Activated T-cell treated with anti-CD3 and anti-CD28 coated beads, Interleukin-2, amount 50 U/mL, for 72 hours (primary cell): Measurements from ENCODE around the gene RUSF1. TPM values are rescaled to one million over a fixed set of nuclear protein-coding genes. Genes with fewer than 3 reads are reported as not detected.

Source experiments
- ATAC-seq, 2 donors: fragments of 150-1000 bp; cut with Tn5 transposase; replicated peaks in 1 of 2; 2 replicates each; pipeline ENCODE4 v1.10.0; 2021; ENCODE audit warnings: moderate library complexity in 2 of 2, mild to moderate bottlenecking in 1 of 2
- DNase-seq, 2 donors: peaks; one replicate each; pipeline ENCODE4 v3.0.0; 2021 to 2022; ENCODE audit warnings: mixed read lengths in 1 of 2
- H3K27ac Mint-ChIP-seq: one replicate; pipeline ENCODE4 v1.8.0; 2022; ENCODE audit warnings: mild to moderate bottlenecking, moderate library complexity, mixed read lengths
- H3K27me3 Mint-ChIP-seq: one replicate; pipeline ENCODE4 v1.8.0; 2022; ENCODE audit warnings: low read depth, mixed read lengths
- H3K36me3 Mint-ChIP-seq, 2 donors: one replicate each; pipeline ENCODE4 v1.8.0; 2022; ENCODE audit warnings: mixed read lengths in 2 of 2, mild to moderate bottlenecking in 1 of 2; ENCODE audit not compliant: insufficient read depth in 2 of 2
- H3K4me1 Mint-ChIP-seq: one replicate; pipeline ENCODE4 v1.8.0; 2022; ENCODE audit warnings: low read depth, mixed read lengths
- H3K4me3 Mint-ChIP-seq, 2 donors: one replicate each; pipeline ENCODE4 v1.8.0; 2022; ENCODE audit warnings: mild to moderate bottlenecking in 2 of 2, mixed read lengths in 2 of 2, moderate library complexity in 2 of 2
- H3K9me3 Mint-ChIP-seq, 2 donors: one replicate each; pipeline ENCODE4 v1.8.0; 2022; ENCODE audit warnings: mixed read lengths in 2 of 2
- total RNA-seq, 2 donors: library from RNA; stranded (reverse); gene quantifications; one replicate each; pipeline ENCODE4 v1.2.3, GENCODE V29; 2022

The RUSF1 gene
- total RNA-seq, 2 donors from 2014 or later = 46.8 to 57.4 TPM

DNA sequence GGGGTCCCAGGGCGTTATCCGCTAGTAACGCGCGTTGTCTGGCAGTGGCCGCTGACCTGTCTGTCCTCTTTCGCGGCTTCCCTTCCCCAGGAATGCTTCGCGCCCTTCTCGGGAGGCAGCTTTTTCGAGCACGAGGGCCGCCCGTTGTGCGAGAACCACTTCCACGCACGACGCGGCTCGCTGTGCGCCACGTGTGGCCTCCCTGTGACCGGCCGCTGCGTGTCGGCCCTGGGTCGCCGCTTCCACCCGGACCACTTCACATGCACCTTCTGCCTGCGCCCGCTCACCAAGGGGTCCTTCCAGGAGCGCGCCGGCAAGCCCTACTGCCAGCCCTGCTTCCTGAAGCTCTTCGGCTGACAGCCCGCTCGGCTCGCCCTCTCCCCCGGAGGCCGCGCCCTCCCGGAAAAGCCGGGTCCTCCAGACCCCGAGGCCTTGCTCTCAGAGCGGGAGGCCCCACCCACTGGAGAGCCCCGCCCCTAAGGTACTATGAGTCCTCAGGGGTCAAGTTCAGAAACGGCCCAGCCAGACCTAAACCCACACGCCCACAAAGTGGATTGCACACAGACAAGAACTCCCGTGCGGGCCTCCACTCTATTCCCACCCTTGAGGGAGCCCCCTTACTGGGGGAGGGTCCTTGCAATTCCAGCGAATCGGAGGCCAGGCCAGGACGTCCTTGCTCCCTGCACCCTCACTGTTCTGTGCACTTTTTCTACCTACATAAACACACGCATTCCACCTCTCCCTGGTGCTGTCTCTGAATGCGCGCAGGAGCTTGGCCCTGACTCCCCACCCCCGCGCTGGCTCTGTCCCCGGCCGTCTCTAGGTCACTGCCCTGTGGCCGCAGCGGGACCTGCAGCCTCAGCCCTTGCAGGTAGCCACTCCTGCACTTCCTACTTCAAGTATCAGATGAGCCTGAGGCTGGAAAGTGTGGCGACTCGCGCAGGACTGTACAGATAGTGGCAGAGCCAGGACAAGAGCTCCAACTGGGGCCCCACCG is 30.7 kb downstream of the RUSF1 start:
- ATAC-seq (peak; percentile 37 to 54), DNase-seq (peak; percentile 55 to 59)
- Mint-ChIP-seq H3K27me3 (peaks cover 33% of the 10 kb centered on the region), H3K36me3 (peaks cover 0 to 1% of the 10 kb centered on the region in 2 donors), H3K4me1 (peaks cover 26% of the 10 kb centered on the region), H3K4me3 (peak overlapping the region; percentile 88 to 92), H3K9me3 (no peaks in the 10 kb centered on the region), H3K27ac (no peak overlapping the region)

DNA sequence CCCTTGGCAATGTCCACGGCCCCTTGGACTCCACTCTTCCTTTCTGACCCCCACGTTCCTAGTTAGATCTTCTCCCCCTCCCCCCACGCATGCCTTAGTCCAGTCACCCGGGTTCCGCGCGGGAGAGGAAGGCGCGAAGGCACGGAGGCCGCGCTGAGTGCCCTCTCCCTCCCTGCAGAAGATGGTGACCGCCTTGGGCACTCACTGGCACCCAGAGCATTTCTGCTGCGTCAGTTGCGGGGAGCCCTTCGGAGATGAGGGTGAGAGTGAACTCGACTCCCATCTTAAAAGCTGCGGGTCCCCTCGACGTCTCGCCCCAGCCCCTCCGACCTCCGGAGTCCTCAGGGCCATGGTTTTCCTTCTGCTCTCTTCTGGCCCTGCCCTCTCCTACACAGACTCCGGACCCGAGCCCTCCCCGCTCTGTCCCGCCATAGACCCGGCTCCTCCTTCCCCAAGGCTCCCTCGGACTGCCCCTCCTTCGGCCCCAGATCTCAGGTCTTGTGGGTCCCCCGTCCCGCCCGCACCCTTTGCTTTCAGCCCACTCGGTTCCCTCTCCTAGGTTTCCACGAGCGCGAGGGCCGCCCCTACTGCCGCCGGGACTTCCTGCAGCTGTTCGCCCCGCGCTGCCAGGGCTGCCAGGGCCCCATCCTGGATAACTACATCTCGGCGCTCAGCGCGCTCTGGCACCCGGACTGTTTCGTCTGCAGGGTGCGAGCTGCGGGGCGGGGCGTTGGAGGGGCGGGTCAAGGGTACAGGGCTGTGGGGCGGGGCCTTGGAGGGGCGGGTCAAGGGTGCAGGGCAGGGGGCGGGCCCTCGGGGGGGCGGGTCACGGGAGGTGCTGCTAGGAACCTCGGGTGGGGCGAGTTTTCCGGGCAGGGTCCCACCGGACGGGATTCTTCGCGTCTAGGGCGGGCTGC is 31.6 kb downstream of the RUSF1 start:
- ATAC-seq = peak; percentile 92
- Mint-ChIP-seq H3K9me3 (no peaks in the 10 kb centered on the region), H3K4me3 (peak overlapping the region; percentile 88 to 92), H3K27me3 (peaks cover 40% of the 10 kb centered on the region), H3K4me1 (peaks cover 30% of the 10 kb centered on the region), H3K36me3 (peaks cover 0 to 3% of the 10 kb centered on the region in 2 donors), H3K27ac (no peak overlapping the region)
- DNase-seq = peak; percentile 87 to 88

DNA sequence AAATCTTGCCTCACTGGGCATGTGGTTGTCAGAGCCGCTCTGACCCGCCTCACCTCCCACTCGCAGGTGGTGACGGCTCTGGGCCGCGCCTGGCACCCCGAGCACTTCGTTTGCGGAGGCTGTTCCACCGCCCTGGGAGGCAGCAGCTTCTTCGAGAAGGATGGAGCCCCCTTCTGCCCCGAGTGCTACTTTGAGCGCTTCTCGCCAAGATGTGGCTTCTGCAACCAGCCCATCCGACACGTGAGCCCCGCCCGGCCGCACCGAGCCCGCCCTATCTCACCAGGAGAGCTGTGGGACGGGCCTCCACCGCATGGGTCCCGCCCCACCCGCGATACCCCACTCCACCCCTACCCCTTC is 32.3 kb downstream of the RUSF1 start:
- ATAC-seq (no peak), DNase-seq (peak in 1 of 2 donors; percentile 30)
- no peak overlapping the region for H3K27ac Mint-ChIP-seq
- H3K9me3 Mint-ChIP-seq = no peaks in the 10 kb centered on the region
- H3K27me3 Mint-ChIP-seq = peaks cover 47% of the 10 kb centered on the region
- peaks cover 30% of the 10 kb centered on the region for H3K4me1 Mint-ChIP-seq
- H3K4me3 Mint-ChIP-seq = peak overlapping the region; percentile 88 to 92
- H3K36me3 Mint-ChIP-seq = peaks cover 0 to 3% of the 10 kb centered on the region in 2 donors

- H3K27me3 Mint-ChIP-seq = peaks cover 49% of the 10 kb centered on the region
Observed at GRCh38 chr16:31474773-31475738, 33.1 kb downstream of the RUSF1 start.

GRCh38 chr16:31474173-31474714 is 33.9 kb downstream of the RUSF1 start:
- Mint-ChIP-seq H3K36me3 (peaks cover 0 to 3% of the 10 kb centered on the region in 2 donors), H3K27me3 (peaks cover 49% of the 10 kb centered on the region), H3K9me3 (no peaks in the 10 kb centered on the region), H3K4me3 (no peak overlapping the region), H3K4me1 (peaks cover 30% of the 10 kb centered on the region), H3K27ac (no peak overlapping the region)
- no peak for DNase-seq
- ATAC-seq = no peak

More at GRCh38 chr16:31474773-31475738, 33.1 kb downstream of the RUSF1 start:
- Mint-ChIP-seq H3K9me3 (no peaks in the 10 kb centered on the region), H3K4me3 (peak overlapping the region; percentile 20 to 92), H3K4me1 (peaks cover 30% of the 10 kb centered on the region), H3K27ac (no peak overlapping the region), H3K36me3 (peaks cover 0 to 3% of the 10 kb centered on the region in 2 donors)
- DNase-seq = no peak
- no peak for ATAC-seq

DNA sequence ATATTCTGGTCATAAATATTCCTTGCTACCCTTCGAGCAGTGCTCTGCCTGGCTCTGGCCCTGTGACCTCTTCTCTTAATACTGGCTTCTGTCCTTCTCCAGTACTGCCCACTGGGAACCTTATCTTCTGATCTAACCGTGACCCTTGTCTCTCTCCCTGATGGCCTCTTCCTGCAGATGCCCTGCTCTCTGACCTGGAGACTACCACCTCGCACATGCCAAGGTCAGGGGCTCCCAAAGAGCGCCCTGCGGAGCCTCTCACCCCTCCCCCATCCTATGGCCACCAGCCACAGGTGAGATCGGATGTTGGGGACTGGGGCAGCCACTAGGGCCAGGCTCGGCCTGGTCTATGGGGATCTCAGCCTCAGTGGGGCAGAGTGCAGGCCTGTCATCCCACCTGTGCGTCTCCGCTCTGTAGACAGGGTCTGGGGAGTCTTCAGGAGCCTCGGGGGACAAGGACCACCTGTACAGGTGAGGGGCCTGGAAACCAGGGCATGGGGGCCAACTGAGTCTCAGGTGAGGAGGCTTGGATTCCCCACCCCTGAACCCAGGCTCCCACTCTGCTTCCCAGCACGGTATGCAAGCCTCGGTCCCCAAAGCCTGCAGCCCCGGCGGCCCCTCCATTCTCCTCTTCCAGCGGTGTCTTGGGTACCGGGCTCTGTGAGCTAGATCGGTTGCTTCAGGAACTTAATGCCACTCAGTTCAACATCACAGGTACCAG is 34.8 kb downstream of the RUSF1 start:
- ATAC-seq (no peak), DNase-seq (no peak)
- Mint-ChIP-seq H3K4me1 (peaks cover 29% of the 10 kb centered on the region), H3K9me3 (no peaks in the 10 kb centered on the region), H3K4me3 (peak overlapping the region; percentile 8 to 32), H3K36me3 (peaks cover 0 to 3% of the 10 kb centered on the region in 2 donors), H3K27ac (no peak overlapping the region), H3K27me3 (peaks cover 49% of the 10 kb centered on the region)

GRCh38 chr16:31472709-31473203 is 35.4 kb downstream of the RUSF1 start:
- Mint-ChIP-seq H3K36me3 (peaks cover 0 to 3% of the 10 kb centered on the region in 2 donors), H3K27ac (no peak overlapping the region)
- peak; percentile 18 to 23 for ATAC-seq

DNA sequence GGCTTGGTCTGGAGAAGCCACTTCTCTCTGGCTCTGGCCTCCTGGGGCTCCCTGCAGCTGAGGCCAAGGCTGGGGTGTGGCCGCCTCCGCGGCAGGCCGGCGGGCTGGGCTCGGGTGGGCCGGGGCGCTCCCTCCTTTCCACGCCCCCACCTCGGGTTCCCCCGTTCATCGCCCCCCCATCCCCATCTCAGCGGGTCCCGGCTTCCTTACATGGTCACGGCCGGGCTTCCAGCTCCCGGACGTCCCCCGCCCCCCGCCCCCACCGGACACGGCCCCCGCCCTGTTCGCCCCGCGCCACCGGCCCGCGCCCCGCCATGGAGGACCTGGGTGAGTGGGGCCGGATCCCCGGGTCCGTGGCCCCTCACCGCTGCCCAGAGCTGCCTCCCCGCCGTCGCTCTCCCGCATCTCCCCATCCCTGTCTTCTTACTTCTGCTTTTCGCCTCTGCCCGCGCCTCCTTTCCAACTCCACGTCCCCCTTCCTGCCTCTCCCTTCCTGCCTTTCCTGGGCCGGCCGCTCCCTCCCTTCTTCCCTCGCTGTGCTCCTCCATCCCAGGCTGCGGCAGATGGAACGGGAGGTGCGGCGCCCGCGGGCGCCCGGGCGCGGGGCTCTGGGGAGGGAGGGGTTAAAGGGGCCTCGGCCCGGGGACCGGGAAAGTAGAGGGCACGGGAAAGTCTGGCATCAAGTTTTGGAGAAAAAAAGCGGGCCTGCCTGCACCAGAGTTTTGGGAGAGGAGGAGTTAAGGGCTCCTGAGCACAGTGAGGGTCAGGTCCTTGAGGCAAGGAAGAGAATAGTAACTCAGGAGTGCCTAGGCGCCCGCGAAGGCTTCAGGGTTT is 36.1 kb downstream of the RUSF1 start, which contains the start of gene TGFB1I1:
TGFB1I1 (plus strand) TSS at position 278 of the 834 bp plus-strand sequence; CDS start at position 315, 37 bp downstream.
- Mint-ChIP-seq H3K4me3 (peak within 1 kb of the TSS; percentile 78 to 85), H3K27ac (peak within 1 kb of the TSS; percentile 57), H3K27me3 (peaks cover 49% of the 10 kb centered on the region), H3K36me3 (peaks cover 0 to 3% of the 10 kb centered on the region in 2 donors), H3K4me1 (peaks cover 24% of the 10 kb centered on the region), H3K9me3 (no peaks in the 10 kb centered on the region)
- no peak for DNase-seq
- ATAC-seq = no peak

More at GRCh38 chr16:31472709-31473203, 35.4 kb downstream of the RUSF1 start:
- H3K9me3 Mint-ChIP-seq = no peaks in the 10 kb centered on the region
- H3K4me3 Mint-ChIP-seq = peak overlapping the region; percentile 78 to 85
- H3K27me3 Mint-ChIP-seq = peaks cover 49% of the 10 kb centered on the region
- peak; percentile 51 to 59 for DNase-seq
- H3K4me1 Mint-ChIP-seq = peaks cover 22% of the 10 kb centered on the region

DNA sequence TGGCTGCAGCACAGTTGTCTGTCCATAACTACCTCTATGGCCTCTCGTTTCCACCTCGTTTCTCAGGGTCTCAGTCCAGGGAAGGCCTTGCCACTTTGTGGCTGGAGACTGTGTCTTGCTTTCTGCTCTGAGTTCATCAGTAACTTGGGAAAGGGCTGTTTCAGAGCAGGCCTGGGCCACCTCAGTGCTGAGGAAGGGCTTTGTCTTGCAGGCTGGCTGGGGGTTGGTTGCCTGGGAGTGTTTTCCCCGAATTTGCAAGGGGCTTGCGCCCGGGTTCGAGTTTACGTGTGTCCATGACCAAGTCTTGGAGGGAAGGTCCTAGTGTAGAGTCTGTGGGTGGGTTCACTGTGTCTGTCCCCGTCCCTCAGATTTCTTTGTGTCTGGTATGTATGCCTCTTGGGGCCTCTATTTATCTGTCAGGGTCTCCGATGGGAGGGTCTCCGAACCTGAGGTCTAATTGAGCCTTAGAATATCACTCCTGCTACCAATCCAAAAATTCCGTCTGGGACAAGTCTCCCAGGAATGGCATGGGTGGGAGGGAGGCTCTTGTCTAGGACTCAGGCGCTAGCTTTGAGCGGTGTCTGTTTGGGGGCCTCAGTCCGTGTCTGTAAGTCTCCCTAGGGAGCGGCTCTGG is 36.8 kb downstream of the RUSF1 start:
- no peaks in the 10 kb centered on the region for H3K9me3 Mint-ChIP-seq
- peaks cover 47% of the 10 kb centered on the region for H3K27me3 Mint-ChIP-seq
- ATAC-seq = no peak
- H3K36me3 Mint-ChIP-seq = peaks cover 0 to 3% of the 10 kb centered on the region in 2 donors
- H3K27ac Mint-ChIP-seq = no peak overlapping the region
- no peak for DNase-seq
- peak overlapping the region in 1 of 2 donors; percentile 44 for H3K4me3 Mint-ChIP-seq
- H3K4me1 Mint-ChIP-seq = peaks cover 24% of the 10 kb centered on the region

GRCh38 chr16:31470615-31471014 is 37.6 kb downstream of the RUSF1 start:
- no peaks in the 10 kb centered on the region for H3K9me3 Mint-ChIP-seq
- ATAC-seq (no peak), DNase-seq (no peak)
- no peak overlapping the region for H3K4me3 Mint-ChIP-seq
- peaks cover 0 to 3% of the 10 kb centered on the region in 2 donors for H3K36me3 Mint-ChIP-seq
- no peak overlapping the region for H3K27ac Mint-ChIP-seq
- peaks cover 41% of the 10 kb centered on the region for H3K27me3 Mint-ChIP-seq
- H3K4me1 Mint-ChIP-seq = peaks cover 18% of the 10 kb centered on the region
